ENCODE data around the gene MEGF6. TPM values are rescaled to one million over a fixed set of nuclear protein-coding genes. Genes with fewer than 3 reads are reported as not detected.

MEGF6 gene
- total and polyA plus RNA-seq, 2 donors (not counting 3 experiments of a cell fraction or from before 2014, with no cell fraction given), result 22.5 to 63.7 TPM

DNA sequence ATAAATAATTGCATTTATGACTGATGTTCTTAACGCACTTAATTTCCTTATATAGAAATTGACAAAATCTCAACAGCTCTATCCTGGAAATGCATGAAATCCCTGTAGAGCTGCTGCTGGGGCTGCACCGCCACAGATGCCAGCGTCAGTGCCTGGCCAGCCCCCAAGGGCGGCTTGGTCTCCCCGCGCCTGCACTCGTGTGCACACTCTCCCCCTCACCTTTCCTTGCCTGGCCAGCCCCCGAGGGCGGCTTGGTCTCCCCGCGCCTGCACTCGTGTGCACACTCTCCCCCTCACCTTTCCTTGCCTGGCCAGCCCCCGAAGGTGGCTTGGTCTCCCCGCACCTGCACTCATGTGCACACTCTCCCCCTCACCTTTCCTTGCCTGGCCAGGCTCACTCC lies 24.8 kb upstream of the MEGF6 start:
- POLR2A ChIA-PET, result no interaction called here
- H3K36me3 ChIP-seq (ENCODE audit: control insufficient read depth in 2 of 2, extremely low read depth in 1 of 2, insufficient read depth in 2 of 2, low read length in 2 of 2), result peaks cover 0 to 35% of the 10 kb centered on the region in 2 experiments
- CTCF ChIA-PET, result interaction anchor here (1.3 to 1.7 kb wide), 2 partner anchors 12 to 88 kb away, joined by 3 to 4 read pairs; no protein-coding TSS in a partner anchor
- FAIRE-seq, result no peak
- no peaks in the 10 kb centered on the region for H4K20me1 ChIP-seq (replicated peaks; ENCODE audit: control insufficient read depth, extremely low read depth, insufficient read depth, low read length)
- intact Hi-C loops (cut with micrococcal nuclease), result no loop called here
- dilution Hi-C loops (cut with MboI; ENCODE audit: extremely low pct_ligation_motif_present, low sequenced_read_pairs), result no loop called here
- no peak overlapping the region for H3K9ac ChIP-seq (replicated peaks; ENCODE audit: extremely low read depth, insufficient read depth, low read length)
- H3K4me3 ChIP-seq (replicated peaks in 1 of 3; ENCODE audit: insufficient read depth in 1 of 3, low read depth in 1 of 3, low read length in 3 of 3), result no peak overlapping the region
- no peaks in the 10 kb centered on the region for H3K27me3 ChIP-seq (ENCODE audit: control insufficient read depth in 2 of 2, insufficient read depth in 2 of 2, low read length in 2 of 2)
- H3K79me2 ChIP-seq (ENCODE audit: control insufficient read depth, insufficient read depth, low read length), result no peaks in the 10 kb centered on the region
- H3K4me2 ChIP-seq (ENCODE audit: insufficient read depth, low read length), result no peak overlapping the region
- H2AFZ ChIP-seq (ENCODE audit: low read depth, low read length), result no peak overlapping the region
- no peak for DNase-seq (ENCODE audit: low read depth, low spot score)
- no peaks in the 10 kb centered on the region for H3K9me3 ChIP-seq (replicated peaks; ENCODE audit: control insufficient read depth, insufficient read depth, low read length)
- H3K27ac ChIP-seq (ENCODE audit: insufficient read depth, low read depth, low read length), result no peak overlapping the region
- H3K4me1 ChIP-seq (ENCODE audit: control insufficient read depth, extremely low read depth, insufficient read depth, low read length), result no peaks in the 10 kb centered on the region
- H3K9me1 ChIP-seq (replicated peaks; ENCODE audit: control insufficient read depth, extremely low read depth, insufficient read depth, low read length), result no peaks in the 10 kb centered on the region
- no TSS peak for BruUV-seq (replicated peaks)
- TF ChIP-seq MYC (IDR thresholded peaks at IDR 0.05; ENCODE audit: low read depth, low read length), result no peak
- no peak for TF ChIP-seq FOS (IDR thresholded peaks at IDR 0.05; ENCODE audit: borderline replicate concordance, insufficient read depth, low read length)
- TF ChIP-seq GATA2 (IDR thresholded peaks at IDR 0.05; ENCODE audit: insufficient read depth, insufficient read length, low read depth, low read length), result no peak
- no peak for TF ChIP-seq POLR2A (IDR thresholded peaks at IDR 0.05; ENCODE audit: low read depth, low read length)
- TF ChIP-seq EZH2 (IDR thresholded peaks at IDR 0.05; ENCODE audit: borderline replicate concordance, low read depth, low read length, severe bottlenecking), result no peak
- TF ChIP-seq JUN (IDR thresholded peaks at IDR 0.05; ENCODE audit: borderline replicate concordance, insufficient read depth, insufficient read length, low read depth), result no peak
- TF ChIP-seq, protein P1, sequence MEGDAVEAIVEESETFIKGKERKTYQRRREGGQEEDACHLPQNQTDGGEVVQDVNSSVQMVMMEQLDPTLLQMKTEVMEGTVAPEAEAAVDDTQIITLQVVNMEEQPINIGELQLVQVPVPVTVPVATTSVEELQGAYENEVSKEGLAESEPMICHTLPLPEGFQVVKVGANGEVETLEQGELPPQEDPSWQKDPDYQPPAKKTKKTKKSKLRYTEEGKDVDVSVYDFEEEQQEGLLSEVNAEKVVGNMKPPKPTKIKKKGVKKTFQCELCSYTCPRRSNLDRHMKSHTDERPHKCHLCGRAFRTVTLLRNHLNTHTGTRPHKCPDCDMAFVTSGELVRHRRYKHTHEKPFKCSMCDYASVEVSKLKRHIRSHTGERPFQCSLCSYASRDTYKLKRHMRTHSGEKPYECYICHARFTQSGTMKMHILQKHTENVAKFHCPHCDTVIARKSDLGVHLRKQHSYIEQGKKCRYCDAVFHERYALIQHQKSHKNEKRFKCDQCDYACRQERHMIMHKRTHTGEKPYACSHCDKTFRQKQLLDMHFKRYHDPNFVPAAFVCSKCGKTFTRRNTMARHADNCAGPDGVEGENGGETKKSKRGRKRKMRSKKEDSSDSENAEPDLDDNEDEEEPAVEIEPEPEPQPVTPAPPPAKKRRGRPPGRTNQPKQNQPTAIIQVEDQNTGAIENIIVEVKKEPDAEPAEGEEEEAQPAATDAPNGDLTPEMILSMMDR (IDR thresholded peaks at IDR 0.05; ENCODE audit: extremely low read depth in 1 of 2, insufficient read depth in 1 of 2, low read depth in 1 of 2, low read length in 2 of 2), result no peak
- TF ChIP-seq, protein P2, sequence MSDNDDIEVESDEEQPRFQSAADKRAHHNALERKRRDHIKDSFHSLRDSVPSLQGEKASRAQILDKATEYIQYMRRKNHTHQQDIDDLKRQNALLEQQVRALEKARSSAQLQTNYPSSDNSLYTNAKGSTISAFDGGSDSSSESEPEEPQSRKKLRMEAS (IDR thresholded peaks at IDR 0.05; ENCODE audit: insufficient read depth, insufficient read length), result no peak
- no peak for TF ChIP-seq POLR2AphosphoS5 (IDR thresholded peaks at IDR 0.05; ENCODE audit: insufficient read depth, low read depth, low read length)

All from endothelial cell of umbilical vein (primary cell).